Measurements from ENCODE around the gene TUT4. TPM values are rescaled to one million over a fixed set of nuclear protein-coding genes. Genes with fewer than 3 reads are reported as not detected.

The TUT4 gene
- total RNA-seq, 1 donor from 2014 or later = 36.2 TPM

- DNase-seq (no peak), ATAC-seq (no peak)
- intact Hi-C loops (cut with micrococcal nuclease) = no loop called here
Observed at GRCh38 chr1:52542085-52542688, 10.7 kb downstream of the TUT4 start.

- DNase-seq (no peak), ATAC-seq (no peak)
- intact Hi-C loops (cut with micrococcal nuclease) = no loop called here
Observed at GRCh38 chr1:52534928-52535764, 17.7 kb downstream of the TUT4 start.

GRCh38 chr1:52533713-52534112 is 19.2 kb downstream of the TUT4 start:
- no peak for DNase-seq
- intact Hi-C loops (cut with micrococcal nuclease) = no loop called here
- ATAC-seq = no peak

- DNase-seq (no peak), ATAC-seq (no peak)
- intact Hi-C loops (cut with micrococcal nuclease) = no loop called here
Observed at GRCh38 chr1:52532731-52533327, 20.1 kb downstream of the TUT4 start.

- no peak for ATAC-seq
- no peak for DNase-seq
- intact Hi-C loops (cut with micrococcal nuclease) = no loop called here
Observed at GRCh38 chr1:52532247-52532646, 20.6 kb downstream of the TUT4 start.

- ATAC-seq (no peak), DNase-seq (no peak)
- intact Hi-C loops (cut with micrococcal nuclease) = no loop called here
Observed at GRCh38 chr1:52531249-52531872, 21.5 kb downstream of the TUT4 start.

GRCh38 chr1:52530563-52531144 is 22.2 kb downstream of the TUT4 start:
- DNase-seq (no peak), ATAC-seq (no peak)
- intact Hi-C loops (cut with micrococcal nuclease) = no loop called here

GRCh38 chr1:52523376-52523775 is 29.5 kb downstream of the TUT4 start:
- ATAC-seq = no peak
- DNase-seq = no peak
- intact Hi-C loops (cut with micrococcal nuclease) = no loop called here

- DNase-seq (no peak), ATAC-seq (no peak)
- intact Hi-C loops (cut with micrococcal nuclease) = no loop called here
Observed at GRCh38 chr1:52520148-52520547, 32.7 kb downstream of the TUT4 start.

GRCh38 chr1:52518962-52519361 is 33.9 kb downstream of the TUT4 start:
- no peak for ATAC-seq
- intact Hi-C loops (cut with micrococcal nuclease) = no loop called here

GRCh38 chr1:52511851-52512615 is 40.9 kb downstream of the TUT4 start:
- ATAC-seq (no peak), DNase-seq (no peak)
- intact Hi-C loops (cut with micrococcal nuclease) = no loop called here

More at GRCh38 chr1:52518962-52519361, 33.9 kb downstream of the TUT4 start:
- no peak for DNase-seq

- no peak for ATAC-seq
- no peak for DNase-seq
- intact Hi-C loops (cut with micrococcal nuclease) = no loop called here
Observed at GRCh38 chr1:52511439-52511838, 41.5 kb downstream of the TUT4 start.

GRCh38 chr1:52506920-52507546 is 45.9 kb downstream of the TUT4 start:
- intact Hi-C loops (cut with micrococcal nuclease) = no loop called here
- ATAC-seq (no peak), DNase-seq (no peak)

- ATAC-seq (no peak), DNase-seq (no peak)
- intact Hi-C loops (cut with micrococcal nuclease) = no loop called here
Observed at GRCh38 chr1:52506349-52506748, 46.5 kb downstream of the TUT4 start.

- ATAC-seq (no peak), DNase-seq (no peak)
- intact Hi-C loops (cut with micrococcal nuclease) = no loop called here
Observed at GRCh38 chr1:52504720-52505119, 48.2 kb downstream of the TUT4 start.

- ATAC-seq = no peak
- DNase-seq = no peak
- intact Hi-C loops (cut with micrococcal nuclease) = no loop called here
Observed at GRCh38 chr1:52503706-52504105, 49.2 kb downstream of the TUT4 start.

- intact Hi-C loops (cut with micrococcal nuclease) = no loop called here
- DNase-seq = no peak
- no peak for ATAC-seq
Observed at GRCh38 chr1:52502789-52503188, 50.1 kb downstream of the TUT4 start.

- DNase-seq = no peak
- intact Hi-C loops (cut with micrococcal nuclease) = no loop called here
- no peak for ATAC-seq
Observed at GRCh38 chr1:52487632-52488031, 65.3 kb downstream of the TUT4 start.

Measured in left ventricle myocardium superior (tissue), 1 donor.